Measurements from ENCODE around the gene TEX29. TPM values are rescaled to one million over a fixed set of nuclear protein-coding genes. Genes with fewer than 3 reads are reported as not detected.

Gene TEX29
- total RNA-seq, 4 donors from 2014 or later: 2.4 TPM; not detected in 3

DNA sequence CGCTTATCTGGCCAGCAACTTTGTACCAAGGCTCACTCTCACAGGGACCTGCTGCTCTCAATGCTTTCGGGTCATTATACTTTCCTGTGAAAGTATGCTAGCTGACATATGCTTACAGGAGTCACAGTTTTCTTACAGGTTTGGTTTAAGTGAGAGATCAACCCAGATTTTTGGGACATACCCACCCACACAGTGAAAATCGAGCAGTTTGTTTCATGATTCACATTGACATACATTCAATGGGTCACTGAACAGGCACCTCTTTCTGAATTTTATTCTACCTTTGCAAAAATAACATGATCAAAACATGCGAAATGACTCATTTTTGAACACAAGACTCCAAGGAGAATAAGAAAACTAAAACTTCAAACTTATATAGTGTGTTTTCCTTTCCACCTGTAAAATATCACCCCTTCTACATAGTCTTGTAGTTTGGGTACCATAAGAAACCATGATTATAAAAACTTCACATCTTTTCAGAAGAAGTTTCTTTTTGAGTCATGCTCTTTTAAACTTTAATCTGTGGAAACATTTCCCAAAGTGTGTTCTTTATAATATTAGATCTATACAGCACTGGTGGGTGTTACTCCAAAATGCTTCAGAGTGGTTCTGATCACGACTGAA lies 44.3 kb upstream of the TEX29 start:
- no peaks in the 10 kb centered on the region for H3K9me3 ChIP-seq
- peaks cover 0 to 70% (median 26%) of the 10 kb centered on the region in 3 donors for H3K36me3 ChIP-seq
- H3K4me3 ChIP-seq: no peak overlapping the region
- TF ChIP-seq CTCF (IDR thresholded peaks at IDR 0.05) (no peak), EP300 (IDR thresholded peaks at IDR 0.05) (no peak), POLR2A (IDR thresholded peaks at IDR 0.05) (no peak)
- DNase-seq (ENCODE audit: low spot score in 2 of 2): no peak
- H3K27me3 ChIP-seq: no peaks in the 10 kb centered on the region
- peak overlapping the region in 1 of 4 donors; percentile 32 for H3K27ac ChIP-seq
- 81 to 86% methylated on average over 5 of the region's 5 CpGs for WGBS, 2 donors
- peaks cover 0 to 25% (median 4%) of the 10 kb centered on the region in 4 donors for H3K4me1 ChIP-seq

GRCh38 chr13:111278258-111278657 lies 42.2 kb upstream of the TEX29 start:
- Histone ChIP-seq H3K9me3 (no peaks in the 10 kb centered on the region), H3K27ac (no peak overlapping the region), H3K4me1 (peaks cover 0 to 31% (median 9%) of the 10 kb centered on the region in 4 donors), H3K36me3 (peaks cover 0 to 69% (median 26%) of the 10 kb centered on the region in 3 donors), H3K4me3 (no peak overlapping the region), H3K27me3 (no peaks in the 10 kb centered on the region)
- no peak for TF ChIP-seq POLR2A (IDR thresholded peaks at IDR 0.05)
- no peak for TF ChIP-seq EP300 (IDR thresholded peaks at IDR 0.05)
- no peak for TF ChIP-seq CTCF (IDR thresholded peaks at IDR 0.05)
- WGBS, 2 donors: 92 to 93% methylated on average over 10 of the region's 10 CpGs
- DNase-seq (ENCODE audit: low spot score in 2 of 2): no peak

DNA sequence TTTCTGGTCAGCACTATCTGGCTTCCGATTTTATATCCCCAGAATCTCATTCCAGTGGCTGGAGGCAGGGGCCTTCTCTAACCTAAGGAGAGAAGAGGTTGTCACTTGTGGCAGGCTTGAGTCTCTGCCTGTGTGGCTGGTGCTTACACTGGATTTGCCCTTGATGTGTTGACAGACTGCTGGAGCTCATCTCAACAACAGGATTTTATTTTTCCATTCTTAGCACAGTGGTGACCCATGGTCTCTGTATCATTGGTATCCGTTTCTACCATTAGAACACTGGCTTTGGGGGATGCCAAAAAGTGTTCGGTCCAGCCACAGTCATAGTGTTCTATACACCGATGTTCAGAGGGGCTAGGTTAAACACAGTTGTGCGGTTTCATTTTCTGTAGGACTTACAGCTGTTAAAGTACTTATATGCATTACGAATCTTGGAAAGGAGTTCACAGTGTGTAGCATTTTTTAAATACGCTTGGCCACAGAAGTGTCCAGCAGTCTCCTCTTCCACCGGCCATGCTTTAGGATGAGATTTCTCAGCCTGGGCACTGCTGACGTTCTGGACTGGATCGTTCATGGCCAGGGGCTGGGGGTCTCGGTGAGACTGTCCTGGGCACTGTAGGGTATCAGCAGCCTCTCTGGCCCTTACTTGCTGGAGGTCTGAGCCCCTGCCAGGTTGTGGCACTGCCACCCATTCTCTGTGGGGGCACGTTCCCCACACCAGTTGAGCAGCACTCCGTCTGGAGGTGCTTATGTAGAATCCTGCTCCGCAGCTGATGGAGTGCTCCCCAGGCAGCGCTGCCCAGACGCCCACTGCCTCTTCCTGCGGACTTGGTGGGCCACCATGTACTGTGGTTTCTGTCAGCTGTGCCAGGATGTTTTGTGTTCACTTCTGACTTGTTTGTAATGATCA lies 41.4 kb upstream of the TEX29 start:
- Histone ChIP-seq H3K4me1 (peaks cover 0 to 31% (median 9%) of the 10 kb centered on the region in 4 donors), H3K4me3 (no peak overlapping the region), H3K36me3 (peaks cover 0 to 70% (median 34%) of the 10 kb centered on the region in 3 donors), H3K9me3 (no peaks in the 10 kb centered on the region), H3K27me3 (no peaks in the 10 kb centered on the region), H3K27ac (peak overlapping the region in 2 of 4 donors; percentile 18 to 26)
- no peak for DNase-seq (ENCODE audit: low spot score in 2 of 2)
- 91% methylated on average over 17 of the region's 17 CpGs for WGBS, 2 donors
- TF ChIP-seq CTCF (IDR thresholded peaks at IDR 0.05) (no peak), POLR2A (IDR thresholded peaks at IDR 0.05) (no peak), EP300 (IDR thresholded peaks at IDR 0.05) (no peak)

DNA sequence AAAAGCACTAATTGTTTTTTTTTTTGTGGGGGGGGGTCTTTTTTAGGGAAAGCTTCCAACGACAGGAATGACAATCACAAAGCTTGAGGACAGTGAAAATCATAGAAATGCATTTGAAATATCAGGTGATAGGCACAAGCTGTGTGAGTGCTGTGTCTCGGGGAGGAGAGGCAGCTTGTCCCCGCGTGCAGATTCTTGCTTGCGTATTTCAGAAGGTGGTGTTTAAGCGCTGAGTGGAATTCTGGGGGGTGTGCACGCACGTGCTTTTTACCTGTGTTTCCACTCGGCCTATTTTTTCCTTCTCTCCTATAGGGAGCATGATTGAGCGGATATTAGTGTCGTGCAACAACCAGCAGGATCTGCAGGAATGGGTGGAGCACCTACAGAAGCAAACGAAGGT lies 40.2 kb upstream of the TEX29 start:
- peaks cover 0 to 80% (median 35%) of the 10 kb centered on the region in 3 donors for H3K36me3 ChIP-seq
- H3K4me3 ChIP-seq: no peak overlapping the region
- 85 to 91% methylated on average over 12 of the region's 12 CpGs for WGBS, 2 donors
- peaks cover 0 to 31% (median 9%) of the 10 kb centered on the region in 4 donors for H3K4me1 ChIP-seq
- no peaks in the 10 kb centered on the region for H3K27me3 ChIP-seq
- peak overlapping the region in 1 of 4 donors; percentile 85 for H3K27ac ChIP-seq
- TF ChIP-seq EP300 (IDR thresholded peaks at IDR 0.05) (no peak), CTCF (IDR thresholded peaks at IDR 0.05) (no peak), POLR2A (IDR thresholded peaks at IDR 0.05) (no peak)
- no peak for DNase-seq (ENCODE audit: low spot score in 2 of 2)
- no peaks in the 10 kb centered on the region for H3K9me3 ChIP-seq
